GM21825 (cell line): ENCODE results near the gene SNTB2.
"Not testable (repeated sequence)": the region's sequence is repeated elsewhere in the genome, so short reads cannot be mapped to it uniquely, and the experiment has no call there.

Experiments used
- ATAC-seq: cut with Tn5 transposase; IDR thresholded peaks from one replicate; pipeline ENCODE4 v1.9.1; 2021; ENCODE audit warnings: mild to moderate bottlenecking, moderate library complexity; ENCODE audit not compliant: unreplicated experiment

Gene SNTB2

DNA sequence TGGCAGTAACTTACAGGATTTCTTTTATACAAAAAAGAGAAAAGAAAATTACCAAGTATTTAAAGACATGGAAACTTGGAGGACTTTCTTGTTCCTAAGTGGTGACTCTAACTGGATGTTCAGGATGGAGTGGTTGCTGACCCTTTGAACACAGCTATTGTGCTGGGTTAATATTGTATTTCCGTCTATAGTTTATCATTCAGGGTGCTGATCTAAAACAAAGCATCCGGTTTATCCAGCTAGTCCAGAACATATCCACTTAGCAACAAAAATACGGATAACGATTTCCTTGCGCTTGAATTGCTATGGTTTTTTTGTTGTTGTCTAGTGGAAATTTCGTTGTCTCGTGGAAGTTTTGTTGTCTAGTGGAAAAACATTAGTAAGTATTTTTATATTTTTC lies 38.2 kb downstream of the SNTB2 start:
- ATAC-seq: no peak

DNA sequence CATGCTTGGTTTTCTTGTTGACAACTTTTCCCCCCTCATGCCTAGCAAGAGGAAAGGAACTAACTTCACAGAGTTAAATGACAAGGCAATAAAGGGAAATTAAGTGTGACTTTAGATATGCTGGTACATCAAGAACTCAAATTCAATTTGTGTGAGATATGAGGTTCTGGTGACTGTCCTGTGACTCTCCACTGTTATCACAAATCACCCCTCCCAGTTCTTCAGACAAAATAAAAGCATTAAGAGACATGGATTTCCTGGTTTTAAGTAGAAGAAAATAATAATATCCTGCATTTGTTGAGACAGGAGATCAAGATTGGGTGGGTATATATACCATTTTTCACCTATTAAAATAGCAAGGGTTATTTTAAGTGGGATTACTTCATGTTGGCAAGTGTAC lies 46.2 kb downstream of the SNTB2 start:
- no peak for ATAC-seq

GRCh38 chr16:69234460-69234859 lies 47.5 kb downstream of the SNTB2 start:
- no peak for ATAC-seq

DNA sequence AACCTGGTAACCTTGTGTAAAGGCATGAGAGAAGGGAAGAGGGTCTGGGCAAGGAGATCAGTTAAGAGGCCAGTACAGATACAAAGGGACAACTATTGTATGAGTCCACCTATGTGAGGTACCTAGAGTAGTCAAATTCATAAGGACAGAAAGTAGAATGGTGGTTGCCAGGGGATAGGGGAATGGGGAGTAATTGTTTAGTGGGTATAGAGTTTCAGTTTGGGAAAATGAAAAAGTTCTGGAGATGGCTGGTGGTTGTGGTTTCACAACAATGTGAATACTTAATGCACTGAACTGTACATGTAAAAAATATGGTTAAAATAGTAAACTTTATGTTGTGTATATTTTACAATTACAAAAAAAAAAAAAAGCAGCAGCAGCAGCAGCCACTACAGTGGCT lies 49.4 kb downstream of the SNTB2 start:
- ATAC-seq: no peak

DNA sequence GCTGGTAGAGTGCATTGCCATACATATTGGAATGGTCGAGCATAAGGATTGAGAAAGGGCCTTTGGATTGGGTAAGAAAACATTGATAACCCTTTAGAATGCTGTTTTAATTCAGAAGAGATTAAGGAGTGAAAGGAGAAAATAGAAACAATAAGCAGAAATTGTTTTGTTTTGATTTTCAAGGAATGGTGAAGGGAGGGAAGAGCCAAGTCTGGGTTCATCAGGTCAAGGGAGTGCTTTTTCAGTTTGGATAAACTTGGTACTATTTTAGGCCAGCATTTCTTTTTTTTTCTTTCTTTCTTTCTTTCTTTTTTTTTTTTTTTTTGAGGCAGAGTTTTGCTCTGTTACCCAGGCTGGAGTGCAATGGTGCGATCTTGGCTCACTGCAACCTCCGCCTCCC lies 50.3 kb downstream of the SNTB2 start:
- ATAC-seq: no peak

GRCh38 chr16:69239851-69240250 lies 52.9 kb downstream of the SNTB2 start:
- no peak for ATAC-seq

- no peak for ATAC-seq
Measured at GRCh38 chr16:69240331-69240730, 53.4 kb downstream of the SNTB2 start.

DNA sequence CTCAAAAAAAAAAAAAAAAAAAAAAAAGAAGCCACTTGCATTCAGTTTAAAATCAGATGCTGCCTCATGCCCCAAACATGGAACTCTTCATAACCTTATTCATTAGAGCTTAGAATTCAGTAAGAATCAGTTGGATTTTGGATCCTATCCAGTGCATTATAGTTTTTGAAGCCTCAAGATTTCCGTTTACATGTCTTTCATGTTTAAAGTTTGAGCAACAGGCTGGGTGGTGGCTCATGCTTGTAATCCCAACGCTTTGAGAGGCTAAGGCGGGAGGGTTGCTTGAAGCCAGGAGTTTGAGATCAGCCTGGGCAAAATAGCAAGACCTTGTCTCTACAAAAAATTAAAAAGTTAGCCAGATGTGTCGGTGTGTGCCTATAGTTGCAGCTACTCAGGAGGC lies 55.0 kb downstream of the SNTB2 start:
- ATAC-seq: no peak

- no peak for ATAC-seq
Measured at GRCh38 chr16:69243479-69243878, 56.5 kb downstream of the SNTB2 start.

GRCh38 chr16:69244336-69244735 lies 57.4 kb downstream of the SNTB2 start:
- ATAC-seq: no peak

- ATAC-seq: no peak
Measured at GRCh38 chr16:69250081-69250480, 63.1 kb downstream of the SNTB2 start.

GRCh38 chr16:69253870-69254341 lies 66.9 kb downstream of the SNTB2 start:
- ATAC-seq: no peak

GRCh38 chr16:69259428-69259764 lies 72.4 kb downstream of the SNTB2 start:
- ATAC-seq: not testable (repeated sequence)

DNA sequence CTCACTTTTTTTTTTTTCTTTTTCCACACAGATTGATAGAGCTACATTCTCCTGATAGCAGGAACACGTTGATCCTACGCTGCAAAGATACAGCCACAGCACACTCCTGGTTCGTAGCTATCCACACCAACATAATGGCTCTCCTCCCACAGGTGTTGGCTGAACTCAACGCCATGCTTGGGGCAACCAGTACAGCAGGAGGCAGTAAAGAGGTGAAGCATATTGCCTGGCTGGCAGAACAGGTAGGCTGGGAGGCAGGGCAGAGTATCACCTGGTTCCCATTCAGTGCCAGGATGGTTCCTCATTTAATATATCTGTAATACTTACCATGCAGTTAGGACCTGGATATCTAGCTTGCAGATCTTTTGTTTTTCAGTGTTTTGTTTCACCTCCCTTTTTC lies 73.1 kb downstream of the SNTB2 start:
- ATAC-seq: no peak

GRCh38 chr16:69260506-69260905 lies 73.5 kb downstream of the SNTB2 start:
- ATAC-seq: no peak

GRCh38 chr16:69266334-69267063 lies 79.5 kb downstream of the SNTB2 start:
- no peak for ATAC-seq

DNA sequence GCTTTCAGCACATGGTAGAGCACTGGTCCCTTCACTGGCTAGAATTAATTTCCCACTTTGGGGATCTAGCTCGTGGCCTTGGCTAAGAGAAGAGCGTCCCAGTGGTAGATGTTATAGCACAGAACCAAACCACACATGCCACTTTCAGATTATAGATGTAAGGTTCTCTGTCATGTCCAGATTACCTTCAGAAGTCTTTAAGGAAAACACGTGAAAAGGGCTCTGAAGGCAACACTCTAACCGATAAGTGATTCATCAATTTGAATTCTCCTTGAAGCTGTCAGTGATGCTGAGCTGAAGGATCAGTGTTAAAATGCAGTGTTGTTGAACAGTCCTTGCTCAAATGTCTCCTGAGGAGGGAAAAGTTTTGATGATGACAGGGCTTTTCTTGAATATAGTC lies 80.7 kb downstream of the SNTB2 start:
- no peak for ATAC-seq

- no peak for ATAC-seq
Measured at GRCh38 chr16:69270395-69270794, 83.4 kb downstream of the SNTB2 start.

GRCh38 chr16:69270831-69271230 lies 83.9 kb downstream of the SNTB2 start:
- no peak for ATAC-seq

GRCh38 chr16:69273009-69273408 lies 86.0 kb downstream of the SNTB2 start:
- ATAC-seq: no peak

GRCh38 chr16:69274699-69275235 lies 87.8 kb downstream of the SNTB2 start:
- no peak for ATAC-seq

DNA sequence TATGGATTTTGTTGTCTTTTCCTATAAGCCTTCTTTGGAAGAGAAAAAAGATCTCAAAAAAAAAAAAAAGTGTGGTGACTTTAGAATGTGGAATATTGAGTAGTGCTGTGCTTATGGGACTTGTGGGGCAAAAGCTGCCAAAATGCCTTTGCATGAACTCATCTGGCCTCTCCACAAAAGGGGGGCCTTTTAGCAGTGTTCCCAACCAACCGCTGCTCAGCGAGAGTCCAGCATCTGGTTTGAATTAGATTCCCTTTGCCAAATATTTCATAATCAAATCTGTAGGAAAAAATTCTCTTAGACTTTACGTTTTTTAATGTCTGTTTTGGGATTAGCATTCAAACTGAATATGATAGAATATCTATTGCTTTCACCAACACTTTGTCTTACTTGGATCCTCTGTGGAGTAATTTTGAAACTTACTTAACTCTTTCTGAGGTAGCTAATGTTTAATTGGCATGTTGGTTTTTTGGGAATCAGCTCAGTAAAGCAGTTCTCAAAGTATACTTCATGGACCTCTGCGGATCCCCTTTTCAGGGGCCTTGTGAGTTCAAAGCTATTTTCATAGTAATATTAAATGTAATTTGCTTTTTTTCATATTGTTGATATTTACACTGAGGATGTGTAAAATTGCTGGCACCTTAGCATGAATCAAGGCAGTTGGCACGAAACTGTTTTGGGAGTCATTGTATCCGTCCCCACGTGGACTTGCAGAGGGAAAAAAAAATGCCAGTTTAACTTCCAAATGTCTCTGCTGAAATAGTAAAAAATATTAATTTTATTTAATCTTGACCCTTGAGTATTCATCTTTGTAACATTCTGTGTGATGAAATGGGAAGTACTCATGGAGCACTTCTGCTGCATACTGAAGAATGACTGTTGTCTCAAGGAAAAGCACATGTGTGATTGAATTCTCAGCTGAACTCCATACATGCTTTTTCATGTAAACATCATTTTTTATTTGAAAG lies 89.5 kb downstream of the SNTB2 start:
- ATAC-seq: no peak
